A549 treated with dexamethasone at 1 μM for 4 hours (cell line): ENCODE measurements around the gene LZTS3. TPM values are rescaled to one million over a fixed set of nuclear protein-coding genes. Genes with fewer than 3 reads are reported as not detected.

Source experiments
- total RNA-seq: library from RNA; stranded (reverse); fragments of 200-300 nt; extraction: Qiagen RNA extraction; gene quantifications from 5 replicates; pipeline ENCODE4 v1.2.3, GENCODE V29; 2022

Gene LZTS3
- 4.5 to 6.7 TPM (median 6.3 TPM) in 5 replicates for total RNA-seq

DNA sequence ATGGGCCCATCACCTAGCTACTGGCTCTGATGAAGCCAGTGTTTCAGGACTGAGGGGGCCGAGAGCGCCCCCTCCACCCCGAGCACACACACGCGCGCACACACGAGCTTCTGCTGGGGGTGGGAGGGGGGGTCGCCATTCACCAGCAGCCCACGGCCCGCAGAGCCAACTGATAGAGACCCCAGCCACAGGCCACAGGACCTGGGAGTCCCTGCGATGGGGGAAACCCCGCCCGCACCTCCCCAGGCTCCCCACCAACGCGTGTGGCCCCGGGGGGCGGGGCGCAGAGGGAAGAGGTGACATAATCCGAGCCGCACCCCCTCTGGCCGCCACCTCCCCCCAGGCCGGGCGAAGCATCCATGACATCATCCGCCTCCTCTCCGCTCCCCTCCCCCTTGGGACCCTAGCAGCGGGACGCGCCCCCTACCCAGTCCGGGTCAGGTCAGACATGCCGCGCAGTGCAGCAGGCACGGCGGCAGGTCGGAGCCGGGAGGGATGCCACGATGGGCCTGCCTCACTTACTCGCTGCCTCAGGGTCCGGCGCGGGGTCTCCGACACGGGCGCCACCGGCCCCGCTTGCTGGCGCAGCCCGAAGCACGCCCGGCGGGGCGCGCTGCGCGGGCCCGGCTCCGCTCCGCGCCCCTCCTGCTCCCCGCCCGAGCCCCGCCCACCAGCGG, at the start of gene LZTS3:
TSS of gene LZTS3 (minus strand) at position 617 of the 677 bp plus-strand sequence. CDS start 6,386 bp downstream, outside the sequence.

DNA sequence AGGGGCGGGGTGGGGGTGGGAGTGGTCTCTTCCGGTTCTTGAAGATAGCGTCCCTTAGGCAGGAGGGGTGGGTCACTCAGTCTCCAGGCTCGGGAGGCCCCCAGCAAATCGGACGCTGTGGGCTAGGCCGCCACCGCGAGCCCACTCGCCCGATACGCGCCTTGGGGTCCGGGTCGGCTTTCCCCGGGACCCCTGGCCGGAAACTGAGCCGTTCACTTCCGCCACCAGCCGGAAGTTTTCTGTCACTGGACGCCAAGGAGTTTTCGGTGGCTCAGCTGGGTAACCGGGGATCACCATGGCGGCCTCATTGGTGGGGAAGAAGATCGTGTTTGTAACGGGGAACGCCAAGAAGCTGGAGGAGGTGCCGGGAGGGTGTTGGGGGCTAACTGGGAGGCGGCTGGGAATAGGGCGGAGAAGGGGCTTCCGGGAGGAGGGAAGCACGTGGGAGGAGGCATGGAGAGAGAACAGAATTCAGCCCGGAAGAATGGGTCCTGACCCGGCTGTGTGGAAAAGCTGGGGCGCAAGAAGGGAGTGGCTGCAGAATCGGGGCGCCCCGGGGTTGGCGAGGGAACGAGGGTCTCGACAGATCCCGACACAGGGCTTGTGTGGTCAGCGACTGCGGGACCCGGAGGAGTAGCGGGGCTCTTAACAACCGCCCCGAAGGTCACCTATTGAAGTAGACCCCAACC, 36.1 kb upstream of the LZTS3 start, which contains the start of gene ITPA:
TSS of gene ITPA (plus strand) at position 242 of the 689 bp plus-strand sequence. CDS start at position 296, 54 bp downstream.

DNA sequence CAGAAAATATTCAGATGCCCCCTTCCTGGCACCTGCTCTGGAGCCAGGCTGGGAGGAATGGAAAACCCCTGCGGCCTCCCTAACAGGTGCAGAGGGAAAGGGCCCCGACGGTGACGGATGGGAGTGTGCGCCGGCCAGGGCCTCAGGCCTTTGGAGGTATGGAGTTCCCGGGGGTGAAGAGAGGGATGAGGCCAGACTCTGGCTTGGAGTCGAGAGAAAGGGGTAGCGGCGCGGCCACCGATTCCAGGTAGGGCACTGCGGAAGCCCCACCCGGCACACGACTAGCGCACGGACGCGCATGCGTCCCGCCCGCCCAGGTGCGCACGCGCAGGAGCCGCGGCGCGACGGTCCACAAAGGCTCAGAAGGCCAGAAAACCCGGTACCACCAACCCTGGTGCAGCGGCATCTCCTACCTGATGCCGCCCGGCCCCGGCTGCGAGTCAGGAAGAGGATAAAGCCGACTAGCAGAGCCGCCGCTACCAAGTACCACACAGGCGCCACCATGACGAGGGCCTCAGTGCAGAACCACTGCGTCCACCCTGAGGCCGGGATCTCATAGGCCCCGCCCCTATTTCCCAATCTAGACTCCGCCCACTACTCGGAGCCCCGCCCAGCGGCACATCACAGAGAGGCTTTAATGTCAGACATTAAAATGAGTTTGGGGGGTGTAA, 30.9 kb upstream of the LZTS3 start, which contains the start of gene DDRGK1:
TSS of gene DDRGK1 (minus strand) at position 559 of the 671 bp plus-strand sequence. CDS start at position 504, 55 bp downstream.

Other genes with a start within 250 kb of the LZTS3 start
- 0.25 to 0.26 TPM in 2 of 5 replicates, not detected in the others for gene GNRH2, start 129.9 kb downstream of the LZTS3 start, total RNA-seq
- gene MRPS26, start 127.5 kb downstream of the LZTS3 start, total RNA-seq = 114 to 149 TPM (median 143 TPM) in 5 replicates
- not detected in 5 replicates for gene OXT, start 101.9 kb downstream of the LZTS3 start, total RNA-seq
- not detected in 5 replicates for gene AVP, start 88.8 kb downstream of the LZTS3 start, total RNA-seq
- 50.5 to 56.8 TPM (median 53.2 TPM) in 5 replicates for gene FASTKD5, start 13.7 kb downstream of the LZTS3 start, total RNA-seq
- 4.6 to 6.7 TPM (median 6.0 TPM) in 5 replicates for gene UBOX5, start 13.7 kb downstream of the LZTS3 start, total RNA-seq
- 82.4 to 107 TPM (median 99.9 TPM) in 5 replicates for gene DDRGK1, start 31.1 kb upstream of the LZTS3 start, total RNA-seq
- 116 to 135 TPM (median 122 TPM) in 5 replicates for gene ITPA, start 35.9 kb upstream of the LZTS3 start, total RNA-seq
- gene SLC4A11, start 65.6 kb upstream of the LZTS3 start, total RNA-seq = 10.3 to 16.1 TPM (median 15.3 TPM) in 5 replicates
- gene DNAAF9, start 234.1 kb upstream of the LZTS3 start, total RNA-seq = 5.6 to 7.6 TPM (median 6.4 TPM) in 5 replicates